Fibroblast of mammary gland (primary cell): ENCODE results near the gene TBC1D32.

ENCODE experiments used
- DNase-seq: peaks from one replicate; pipeline ENCODE4 v3.0.0-alpha.2; 2010; ENCODE audit warnings: low read depth
- H3K4me3 ChIP-seq: 2 replicates; pipeline ENCODE4 v1.5.1; 2011; ENCODE audit warnings: low read depth, mild to moderate bottlenecking, low read length, moderate library complexity; ENCODE audit not compliant: control insufficient read depth
- CTCF ChIP-seq: conservative IDR thresholded peaks from 2 replicates; pipeline ENCODE4 v1.5.1; 2011; ENCODE audit warnings: low read depth, low read length, inconsistent platforms; ENCODE audit not compliant: control insufficient read depth, insufficient read depth

The TBC1D32 gene

GRCh38 chr6:121260651-121261102 lies 73.6 kb downstream of the TBC1D32 start:
- no peak for TF ChIP-seq CTCF
- H3K4me3 ChIP-seq, result no peak overlapping the region

GRCh38 chr6:121247386-121247785 lies 86.9 kb downstream of the TBC1D32 start:
- TF ChIP-seq CTCF, result no peak
- no peak overlapping the region for H3K4me3 ChIP-seq
- peak; percentile 45 for DNase-seq

More at GRCh38 chr6:121260651-121261102, 73.6 kb downstream of the TBC1D32 start:
- DNase-seq, result peak; percentile 86

- DNase-seq, result no peak
- TF ChIP-seq CTCF, result no peak
Observed at GRCh38 chr6:121242386-121242785, 91.9 kb downstream of the TBC1D32 start.

GRCh38 chr6:121237859-121238258 lies 96.4 kb downstream of the TBC1D32 start:
- no peak overlapping the region for H3K4me3 ChIP-seq
- no peak for DNase-seq
- no peak for TF ChIP-seq CTCF

More at GRCh38 chr6:121242386-121242785, 91.9 kb downstream of the TBC1D32 start:
- no peak overlapping the region for H3K4me3 ChIP-seq

- no peak for TF ChIP-seq CTCF
- no peak overlapping the region for H3K4me3 ChIP-seq
- DNase-seq, result no peak
Observed at GRCh38 chr6:121236984-121237383, 97.3 kb downstream of the TBC1D32 start.

GRCh38 chr6:121235386-121235785 lies 98.9 kb downstream of the TBC1D32 start:
- no peak for TF ChIP-seq CTCF

GRCh38 chr6:121223930-121224329 lies 110.3 kb downstream of the TBC1D32 start:
- DNase-seq, result no peak
- no peak overlapping the region for H3K4me3 ChIP-seq
- no peak for TF ChIP-seq CTCF

More at GRCh38 chr6:121235386-121235785, 98.9 kb downstream of the TBC1D32 start:
- no peak for DNase-seq
- H3K4me3 ChIP-seq, result no peak overlapping the region
